HG03520 (cell line): ENCODE measurements around the gene PLK5.

Experiments
- ATAC-seq: cut with Tn5 transposase; IDR thresholded peaks from one replicate; pipeline ENCODE4 v1.9.1; 2021; ENCODE audit warnings: mild to moderate bottlenecking, moderate library complexity; ENCODE audit not compliant: unreplicated experiment

PLK5 gene

DNA sequence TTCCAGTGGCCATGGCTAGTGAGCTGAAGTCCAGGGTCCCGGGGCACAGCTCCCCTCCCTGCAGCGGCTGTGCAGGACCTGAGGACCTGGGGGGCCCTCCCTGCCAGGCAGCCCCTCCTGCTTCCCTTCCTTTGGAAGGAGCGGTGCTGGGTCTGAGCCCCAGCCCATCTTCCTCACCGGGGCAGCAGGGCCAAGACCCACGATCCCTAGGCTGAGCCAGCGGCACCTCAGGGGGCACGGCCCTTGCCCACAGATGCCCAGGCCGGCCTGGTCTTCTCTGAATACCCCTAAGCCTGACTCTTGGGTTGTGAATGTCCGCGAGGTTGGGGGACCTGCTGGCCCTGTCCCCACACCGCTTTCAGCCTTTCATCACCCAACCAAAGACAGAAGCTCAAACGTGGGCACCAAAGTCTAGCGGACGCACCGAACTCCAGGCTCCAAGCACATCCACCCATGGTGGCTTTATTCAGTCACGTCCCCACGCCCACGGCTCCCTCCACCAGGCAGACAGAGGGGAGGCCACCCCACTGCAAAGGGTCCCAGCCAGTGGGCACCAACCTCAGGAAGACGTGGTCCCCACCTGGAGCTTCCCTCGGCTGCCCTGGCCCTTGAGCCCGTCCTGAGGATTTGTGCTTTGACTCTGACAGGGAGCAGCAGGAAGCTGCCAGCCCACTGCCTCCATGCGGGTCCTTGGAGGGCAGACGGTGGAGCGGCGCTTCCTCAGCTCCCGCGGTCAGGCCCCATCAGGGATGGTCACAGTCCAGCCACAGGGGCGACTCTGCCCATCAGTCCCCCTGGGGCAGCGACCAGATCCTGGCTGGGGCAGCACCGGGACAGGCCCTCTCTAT, 52.6 kb downstream of the PLK5 start:
- no peak for ATAC-seq

DNA sequence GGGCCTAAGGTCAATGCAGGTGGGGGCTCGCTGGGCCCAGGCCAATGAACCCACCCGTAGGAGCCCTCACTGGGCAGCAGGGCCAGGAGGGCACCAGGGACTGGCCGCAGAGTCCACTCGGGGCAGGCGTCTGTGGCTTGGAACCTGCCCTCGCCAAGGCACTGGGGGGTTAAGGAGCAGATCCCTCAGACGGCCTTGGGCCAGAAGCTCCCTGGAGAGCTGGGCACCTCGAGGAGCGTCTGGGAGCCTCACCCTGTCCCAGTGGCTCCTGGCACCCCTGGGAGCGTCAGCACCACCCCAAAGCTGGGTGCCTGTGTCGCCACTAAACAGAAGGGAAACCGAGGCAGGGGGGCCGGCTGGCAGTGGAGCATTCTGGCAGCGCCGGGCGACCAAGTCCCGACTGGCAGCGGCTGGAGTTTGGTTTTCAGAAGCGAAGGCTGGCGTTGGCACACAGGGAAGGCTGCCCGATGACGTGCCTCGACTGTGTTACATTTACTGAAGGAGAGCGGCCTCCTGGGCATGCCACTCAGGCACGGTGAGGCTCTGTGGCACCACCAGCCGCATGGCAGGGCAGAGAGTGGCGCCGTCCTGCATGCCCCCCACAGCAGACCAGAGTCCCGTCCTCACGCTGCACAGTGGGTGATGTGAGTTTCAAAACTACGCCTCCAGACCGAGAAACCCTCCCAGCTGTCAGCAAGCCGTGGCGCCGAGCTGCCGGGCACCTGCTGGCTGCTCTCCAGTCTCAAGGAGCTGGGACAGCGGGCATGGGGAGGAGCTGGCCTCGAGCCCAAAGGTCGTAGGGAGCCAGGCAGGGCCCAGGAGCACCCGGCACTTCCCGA, 53.4 kb downstream of the PLK5 start:
- ATAC-seq: no peak

DNA sequence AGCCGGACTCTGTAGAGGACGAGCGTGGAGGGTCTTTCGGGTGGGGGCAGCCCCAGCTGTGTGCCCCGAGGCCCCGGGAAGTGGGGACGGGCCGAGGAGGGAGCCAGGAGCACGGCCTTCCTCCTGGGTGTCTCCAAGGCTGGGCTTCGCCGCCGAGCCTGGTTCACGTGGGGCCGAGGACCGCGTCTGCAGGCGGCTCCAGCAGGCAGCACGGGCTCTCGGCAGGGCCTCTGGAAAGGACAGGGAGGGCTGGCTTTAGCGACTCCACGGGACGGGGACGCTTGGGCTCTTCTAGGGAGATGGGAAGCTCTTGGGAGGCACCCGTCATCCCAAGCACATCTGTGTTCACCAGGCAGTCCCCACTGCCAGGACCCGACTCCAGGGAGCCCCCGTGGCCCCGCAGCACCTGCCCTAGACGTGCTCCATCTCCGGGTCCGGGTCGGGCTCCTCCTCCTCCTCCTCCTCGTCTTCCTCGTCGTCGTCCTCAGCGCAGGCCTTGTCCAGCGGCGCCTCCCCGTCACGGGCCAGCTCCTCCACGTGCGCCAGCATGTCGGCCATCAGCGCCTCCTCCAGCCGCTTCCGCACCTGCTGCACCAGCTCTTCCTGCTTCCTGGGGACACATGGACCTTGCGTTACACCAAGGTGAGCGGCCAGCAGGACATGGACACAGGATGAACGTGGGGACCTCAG, 54.2 kb downstream of the PLK5 start:
- no peak for ATAC-seq

DNA sequence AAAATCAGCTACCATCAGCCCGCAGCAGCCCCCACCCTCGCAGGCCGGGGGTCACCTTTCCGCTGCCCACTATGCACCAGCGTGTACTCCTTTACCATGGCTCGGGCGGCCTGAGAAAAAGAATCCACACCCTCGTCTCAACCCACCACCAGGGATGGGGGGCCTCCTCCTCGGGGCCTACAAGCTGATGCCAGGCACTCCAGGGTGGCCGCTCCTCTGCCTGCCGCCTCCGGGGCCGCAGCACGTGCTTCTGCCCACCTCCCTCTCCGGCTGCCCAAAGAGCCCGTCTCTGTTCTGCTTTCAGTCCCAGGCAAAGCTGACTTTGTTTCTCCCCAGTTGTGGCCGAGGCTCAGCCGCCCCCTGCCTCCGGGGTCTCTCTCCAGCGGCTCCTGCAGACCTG, 55.3 kb downstream of the PLK5 start:
- ATAC-seq: no peak

- ATAC-seq: no peak
These were observed 56.5 kb downstream of the PLK5 start for GRCh38 chr19:1580382-1580781.

- ATAC-seq: no peak
These were observed 57.1 kb downstream of the PLK5 start for GRCh38 chr19:1580957-1581356.

DNA sequence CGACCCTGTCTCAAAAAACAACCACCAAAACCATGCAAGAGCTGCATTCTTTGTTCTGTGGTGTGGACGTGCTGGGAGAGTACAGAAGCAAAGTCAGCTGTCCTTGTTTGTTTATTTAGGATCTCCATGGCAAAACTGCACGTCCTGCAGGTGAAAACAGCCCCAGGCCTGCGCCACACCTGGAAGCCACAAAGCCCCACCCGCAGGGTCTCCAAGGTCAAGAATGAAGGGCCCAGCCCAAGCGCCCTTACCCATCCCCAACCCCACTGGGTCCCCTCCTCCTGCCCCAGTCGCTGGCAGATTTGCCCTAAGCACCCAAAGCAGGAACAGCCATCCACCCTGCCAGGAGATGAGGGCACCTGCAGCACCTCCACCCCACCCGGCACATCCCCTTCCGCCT, 58.3 kb downstream of the PLK5 start:
- ATAC-seq: no peak

DNA sequence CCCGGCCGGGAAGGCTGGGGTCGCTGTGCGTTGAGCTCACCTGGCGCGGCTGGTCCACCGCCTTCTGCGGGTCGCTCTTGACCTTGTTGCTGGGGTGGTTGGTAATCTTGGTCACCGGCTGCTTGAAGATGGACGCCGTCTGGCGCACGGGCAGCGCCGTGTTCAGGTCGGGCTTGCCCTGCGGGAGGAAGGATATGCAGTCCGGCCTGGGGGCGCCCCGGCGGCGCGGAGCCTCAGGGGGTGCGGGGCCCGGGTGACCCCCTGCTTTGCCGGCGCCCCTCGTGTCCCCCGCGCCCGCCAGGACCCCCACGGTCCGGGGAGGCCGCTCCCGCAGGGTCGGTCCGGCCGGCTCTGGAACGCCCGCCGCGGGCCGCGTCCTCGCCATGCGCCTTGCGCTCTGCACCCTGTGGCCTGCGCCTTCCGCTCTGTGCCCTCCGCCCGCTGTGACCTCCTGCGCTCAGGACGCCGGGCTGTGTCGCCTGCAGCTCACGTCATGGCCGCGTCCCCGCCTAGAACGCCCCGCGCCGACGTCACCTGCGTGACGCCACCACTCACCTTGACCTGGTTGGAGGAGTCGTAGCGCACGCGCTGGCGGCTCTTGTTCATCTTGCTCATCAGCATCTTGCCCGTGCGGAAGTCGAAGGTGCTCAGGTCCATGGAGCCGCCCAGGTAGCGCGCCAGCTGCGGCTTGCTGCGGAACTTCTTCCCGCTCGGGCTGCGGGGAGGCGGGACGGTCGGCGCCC, 60.8 kb downstream of the PLK5 start:
- no peak for ATAC-seq

DNA sequence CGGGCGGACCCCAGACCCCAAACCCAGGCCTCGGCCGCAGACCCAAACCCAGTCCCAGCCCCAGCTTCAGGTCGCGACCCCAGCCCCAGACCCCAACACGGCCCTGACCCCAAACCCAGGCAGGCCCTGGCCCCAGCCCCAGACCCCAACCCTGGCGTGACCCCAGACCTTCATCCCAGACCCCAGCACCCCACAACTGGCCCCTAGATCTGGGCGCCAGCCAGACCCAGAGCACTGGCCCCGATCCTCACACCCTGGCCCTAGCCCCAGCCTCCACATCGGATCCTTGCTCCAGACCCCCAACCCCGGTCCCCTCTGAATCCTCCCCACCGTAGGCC, 61.3 kb downstream of the PLK5 start:
- no peak for ATAC-seq
